PC-3 (cell line): ENCODE results near the gene IFFO2. TPM values are rescaled to one million over a fixed set of nuclear protein-coding genes. Genes with fewer than 3 reads are reported as not detected.

Experiments
- ATAC-seq: fragments of 200-7000 bp; cut with Tn5 transposase; 2 replicates; pipeline ENCODE4 v1.9.1; 2020; ENCODE audit warnings: mild to moderate bottlenecking, moderate library complexity
- BruUV-seq: library from RNA; stranded (reverse); fragments of 400-500 nt; replicated peaks from 2 replicates; lab custom pipeline; 2021; lab: Mats Ljungman, UMichigan
- CTCF ChIA-PET: fragments of 300-600 bp; sonication (Branson Sonifier 250); formaldehyde crosslinking; loops from one replicate; lab custom pipeline; 2022; ENCODE audit warnings: antibody characterized with exemption; lab: Charles Lee
- POLR2A ChIA-PET: fragments of 300-600 bp; sonication (Branson Sonifier 250); formaldehyde crosslinking; loops from one replicate; lab custom pipeline; 2022; ENCODE audit warnings: antibody characterized with exemption; ENCODE audit not compliant: unreplicated experiment; lab: Charles Lee
- DNase-seq: peaks from one replicate; pipeline ENCODE4 v3.0.0-alpha.2; 2015
- H2AFZ ChIP-seq: fragments of 300-600 bp; sonication (generic); 2 replicates; pipeline ENCODE4 v1.6.0; 2016; ENCODE audit warnings: antibody characterized with exemption, low read length
- H3F3A ChIP-seq: fragments of 300-600 bp; sonication (generic); one replicate; pipeline ENCODE4 v1.6.0; 2017; ENCODE audit warnings: antibody characterized with exemption, low read length, control low read depth, mild to moderate bottlenecking; ENCODE audit not compliant: unreplicated experiment
- H3K27ac ChIP-seq: fragments of 300-600 bp; sonication (generic); 2 replicates; pipeline ENCODE4 v1.5.1; 2016; ENCODE audit warnings: mild to moderate bottlenecking, low read length
- H3K27me3 ChIP-seq: fragments of 300-600 bp; sonication (generic); 2 replicates; pipeline ENCODE4 v1.6.1; 2016; ENCODE audit warnings: low read length, mixed read lengths
- H3K36me3 ChIP-seq: fragments of 300-600 bp; sonication (generic); 2 replicates; pipeline ENCODE4 v1.6.1; 2016; ENCODE audit warnings: low read depth, mixed run types, low read length, mixed read lengths
- H3K4me1 ChIP-seq: fragments of 300-600 bp; sonication (generic); 2 replicates; pipeline ENCODE4 v1.5.1; 2016; ENCODE audit warnings: low read length; ENCODE audit not compliant: insufficient read depth
- H3K4me2 ChIP-seq: fragments of 300-600 bp; sonication (generic); 2 replicates; pipeline ENCODE4 v1.6.0; 2016; ENCODE audit warnings: low read length
- H3K4me3 ChIP-seq: fragments of 300-600 bp; sonication (generic); 2 replicates; pipeline ENCODE4 v1.5.1; 2016; ENCODE audit warnings: mild to moderate bottlenecking, low read length, mixed read lengths
- H3K79me2 ChIP-seq: fragments of 300-600 bp; sonication (generic); 2 replicates; pipeline ENCODE4 v1.6.1; 2017; ENCODE audit warnings: low read length, mixed read lengths
- H3K9ac ChIP-seq: fragments of 300-600 bp; sonication (generic); 2 replicates; pipeline ENCODE4 v1.6.0; 2016; ENCODE audit warnings: mild to moderate bottlenecking, low read length
- H3K9me2 ChIP-seq: fragments of 300-600 bp; sonication (generic); replicated peaks from 2 replicates; pipeline ENCODE4 v1.6.1; 2016; ENCODE audit warnings: mixed run types, low read length, mixed read lengths
- H3K9me3 ChIP-seq: fragments of 300-600 bp; sonication (generic); 2 replicates; pipeline ENCODE4 v1.6.1; 2016; ENCODE audit warnings: low read length, mixed read lengths
- H4K20me1 ChIP-seq: fragments of 300-600 bp; sonication (generic); 2 replicates; pipeline ENCODE4 v1.6.1; 2016; ENCODE audit warnings: low read length, mixed read lengths
- CTCF ChIP-seq: fragments of 300-600 bp; sonication (generic); conservative IDR thresholded peaks from 2 replicates; pipeline ENCODE4 v1.5.1; 2017; ENCODE audit warnings: antibody characterized with exemption, low read depth, mild to moderate bottlenecking, low read length
- EZH2 ChIP-seq: fragments of 300-600 bp; sonication (generic); IDR thresholded peaks from one replicate; pipeline ENCODE4 v1.6.1; 2017; ENCODE audit warnings: antibody characterized with exemption, mild to moderate bottlenecking, low read length; ENCODE audit not compliant: unreplicated experiment
- EZH2phosphoT487 ChIP-seq: fragments of 300-600 bp; sonication (generic); IDR thresholded peaks from 2 replicates; pipeline ENCODE4 v1.6.1; 2018; ENCODE audit warnings: mild to moderate bottlenecking, antibody characterized with exemption, low read length, borderline replicate concordance
- intact Hi-C: fragments of 100-400 bp; cut with micrococcal nuclease; formaldehyde crosslinking; loops from 2 replicates; pipeline ENCODE4 v1.9.0; 2023
- total RNA-seq: library from RNA; depleted of rRNA; stranded (reverse); fragments of >200 nt; gene quantifications from 2 replicates; pipeline ENCODE4 v1.2.3, GENCODE V29; 2014

The IFFO2 gene
- total RNA-seq, 1 experiment from 2014 or later: 30.7 TPM

- intact Hi-C loops: no loop called here
These were observed 90.2 kb downstream of the IFFO2 start for GRCh38 chr1:18866314-18866713.

GRCh38 chr1:18865176-18865575 lies 91.3 kb downstream of the IFFO2 start:
- ChIA-PET CTCF (no interaction called here), POLR2A (no interaction called here)
- Histone ChIP-seq H3K9me2 (no peaks in the 10 kb centered on the region), H3K9ac (no peak overlapping the region), H3K27ac (no peak overlapping the region), H4K20me1 (no peaks in the 10 kb centered on the region), H3K9me3 (no peaks in the 10 kb centered on the region), H2AFZ (no peak overlapping the region), H3K4me1 (no peaks in the 10 kb centered on the region), H3K4me3 (no peak overlapping the region), H3F3A (no peaks in the 10 kb centered on the region), H3K36me3 (no peaks in the 10 kb centered on the region), H3K4me2 (no peak overlapping the region), H3K27me3 (peaks cover 25% of the 10 kb centered on the region), H3K79me2 (no peaks in the 10 kb centered on the region)
- no TSS peak for BruUV-seq
- ATAC-seq: no peak
- intact Hi-C loops: no loop called here
- no peak for DNase-seq
- no peak for TF ChIP-seq EZH2phosphoT487

More at GRCh38 chr1:18866314-18866713, 90.2 kb downstream of the IFFO2 start:
- Histone ChIP-seq H3K27ac (no peak overlapping the region), H3F3A (no peaks in the 10 kb centered on the region), H3K4me2 (no peak overlapping the region), H3K9ac (no peak overlapping the region), H3K9me2 (no peaks in the 10 kb centered on the region), H3K9me3 (no peaks in the 10 kb centered on the region), H3K36me3 (no peaks in the 10 kb centered on the region), H3K4me1 (no peaks in the 10 kb centered on the region), H2AFZ (no peak overlapping the region), H4K20me1 (no peaks in the 10 kb centered on the region), H3K4me3 (no peak overlapping the region), H3K79me2 (no peaks in the 10 kb centered on the region), H3K27me3 (peaks cover 25% of the 10 kb centered on the region)
- ATAC-seq (no peak), DNase-seq (no peak)
- BruUV-seq: no TSS peak
- ChIA-PET CTCF (no interaction called here), POLR2A (no interaction called here)
- no peak for TF ChIP-seq CTCF
- TF ChIP-seq EZH2: no peak
- TF ChIP-seq EZH2phosphoT487: no peak

DNA sequence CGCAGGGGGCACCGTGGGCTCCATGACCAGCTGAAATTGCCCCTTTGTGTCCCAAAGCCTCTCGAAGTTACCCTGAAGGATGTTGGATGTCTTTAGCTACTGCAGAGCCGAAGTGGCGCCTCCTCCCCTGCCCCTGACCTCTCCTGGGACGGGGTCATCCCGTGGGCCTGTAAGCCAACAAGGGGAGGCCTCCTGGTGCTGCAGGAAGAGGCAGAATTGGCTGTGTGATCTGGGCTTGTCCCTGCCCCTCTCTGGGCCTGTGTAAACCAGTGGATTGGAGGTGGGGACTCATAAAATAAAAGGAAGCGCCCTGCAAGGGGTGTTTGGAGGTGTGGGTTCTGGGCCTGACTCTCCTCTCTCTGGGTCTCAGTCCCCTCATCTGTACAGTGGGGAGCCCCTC lies 94.9 kb downstream of the IFFO2 start:
- Histone ChIP-seq H3K9ac (no peak overlapping the region), H3K4me1 (no peaks in the 10 kb centered on the region), H4K20me1 (no peaks in the 10 kb centered on the region), H3K4me2 (no peak overlapping the region), H3K9me3 (no peaks in the 10 kb centered on the region), H3K79me2 (no peaks in the 10 kb centered on the region), H3F3A (no peaks in the 10 kb centered on the region), H3K4me3 (no peak overlapping the region), H3K9me2 (no peaks in the 10 kb centered on the region), H3K27me3 (peaks cover 18% of the 10 kb centered on the region), H3K36me3 (no peaks in the 10 kb centered on the region), H3K27ac (no peak overlapping the region), H2AFZ (no peak overlapping the region)
- no peak for ATAC-seq
- TF ChIP-seq CTCF: no peak
- TF ChIP-seq EZH2phosphoT487: no peak
- no peak for TF ChIP-seq EZH2
- intact Hi-C loops: no loop called here
- BruUV-seq: no TSS peak
- CTCF ChIA-PET: no interaction called here
- no peak for DNase-seq
- POLR2A ChIA-PET: no interaction called here
